Thoracic aorta (tissue), 2 donors: ENCODE results near the gene DYNC1I1. TPM values are rescaled to one million over a fixed set of nuclear protein-coding genes. Genes with fewer than 3 reads are reported as not detected.

ENCODE experiments used
- ATAC-seq: fragments of 150-250 bp; one replicate; pipeline ENCODE4 v1.8.0; 2017; ENCODE audit warnings: low read depth; ENCODE audit not compliant: insufficient number of reproducible peaks, low FRiP score
- DNase-seq: peaks from one replicate; pipeline ENCODE4 v3.0.0-alpha.2; 2020; ENCODE audit warnings: low spot score
- H3K27ac ChIP-seq, 2 donors: fragments of 200-600 bp; sonication (generic); 1 replicate in 1 of 2; 2 replicates in 1 of 2; pipeline ENCODE4 v1.5.1; 2016; ENCODE audit warnings: mild to moderate bottlenecking in 2 of 2, moderate library complexity in 2 of 2
- H3K27me3 ChIP-seq: fragments of 200-600 bp; sonication (generic); replicated peaks from 2 replicates; pipeline ENCODE4 v1.6.0; 2016; ENCODE audit warnings: mild to moderate bottlenecking; ENCODE audit not compliant: insufficient read depth
- H3K36me3 ChIP-seq: fragments of 200-600 bp; sonication (generic); one replicate; pipeline ENCODE4 v1.5.1; 2016
- H3K4me1 ChIP-seq, 2 donors: fragments of 200-600 bp; sonication (generic); 1 replicate in 1 of 2; 2 replicates in 1 of 2; pipeline versions ENCODE4 v1.5.1 to v1.6.0; 2016; ENCODE audit warnings: low read depth in 2 of 2, mild to moderate bottlenecking in 1 of 2; ENCODE audit not compliant: control insufficient read depth in 1 of 2
- H3K4me3 ChIP-seq: fragments of 200-600 bp; sonication (generic); 2 replicates; pipeline ENCODE4 v1.5.1; 2016; ENCODE audit warnings: mild to moderate bottlenecking
- H3K9me3 ChIP-seq: fragments of 200-600 bp; sonication (generic); 2 replicates; pipeline ENCODE4 v1.5.1; 2016
- total RNA-seq, 2 donors: library from RNA; depleted of rRNA; stranded (reverse); fragments of >200 nt; gene quantifications; one replicate each; pipeline versions ENCODE4 v1.1.0 to v1.2.3, GENCODE V29; 2016
- TF ChIP-seq, protein P1 (sequence below): fragments of 200-600 bp; sonication (generic); IDR thresholded peaks from one replicate; pipeline ENCODE4 v1.5.1; 2019; ENCODE audit warnings: antibody characterized with exemption

Gene DYNC1I1
- total RNA-seq, 2 donors from 2014 or later = 24.6 to 69.1 TPM

GRCh38 chr7:95951997-95952795 is 179.8 kb downstream of the DYNC1I1 start:
- no peak for DNase-seq
- no peak overlapping the region for H3K4me3 ChIP-seq

DNA sequence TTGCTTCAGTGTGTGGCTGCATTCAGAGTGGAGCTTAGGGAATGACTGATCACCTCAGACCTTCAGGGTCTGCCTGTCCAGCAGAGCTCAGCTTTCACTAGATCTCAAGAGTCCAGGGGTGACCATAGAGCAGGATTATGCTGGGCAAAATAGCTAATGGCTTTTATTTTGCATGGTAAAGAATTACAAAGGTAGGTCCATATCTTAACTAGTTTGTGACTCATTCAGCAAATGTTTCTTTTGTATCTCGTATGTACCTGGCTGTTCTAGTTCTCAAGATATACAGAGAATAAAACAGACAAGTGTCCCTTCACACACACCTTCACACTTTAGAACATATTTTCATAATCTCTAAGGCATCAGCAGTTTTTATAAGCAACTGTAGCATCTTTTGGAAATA is 180.5 kb downstream of the DYNC1I1 start:
- DNase-seq = no peak
- no peak overlapping the region for H3K4me3 ChIP-seq
- no peaks in the 10 kb centered on the region for H3K9me3 ChIP-seq
- no peak for ATAC-seq
- no peaks in the 10 kb centered on the region for H3K4me1 ChIP-seq
- H3K27me3 ChIP-seq = no peaks in the 10 kb centered on the region
- no peak overlapping the region for H3K27ac ChIP-seq
- TF ChIP-seq, protein P1, sequence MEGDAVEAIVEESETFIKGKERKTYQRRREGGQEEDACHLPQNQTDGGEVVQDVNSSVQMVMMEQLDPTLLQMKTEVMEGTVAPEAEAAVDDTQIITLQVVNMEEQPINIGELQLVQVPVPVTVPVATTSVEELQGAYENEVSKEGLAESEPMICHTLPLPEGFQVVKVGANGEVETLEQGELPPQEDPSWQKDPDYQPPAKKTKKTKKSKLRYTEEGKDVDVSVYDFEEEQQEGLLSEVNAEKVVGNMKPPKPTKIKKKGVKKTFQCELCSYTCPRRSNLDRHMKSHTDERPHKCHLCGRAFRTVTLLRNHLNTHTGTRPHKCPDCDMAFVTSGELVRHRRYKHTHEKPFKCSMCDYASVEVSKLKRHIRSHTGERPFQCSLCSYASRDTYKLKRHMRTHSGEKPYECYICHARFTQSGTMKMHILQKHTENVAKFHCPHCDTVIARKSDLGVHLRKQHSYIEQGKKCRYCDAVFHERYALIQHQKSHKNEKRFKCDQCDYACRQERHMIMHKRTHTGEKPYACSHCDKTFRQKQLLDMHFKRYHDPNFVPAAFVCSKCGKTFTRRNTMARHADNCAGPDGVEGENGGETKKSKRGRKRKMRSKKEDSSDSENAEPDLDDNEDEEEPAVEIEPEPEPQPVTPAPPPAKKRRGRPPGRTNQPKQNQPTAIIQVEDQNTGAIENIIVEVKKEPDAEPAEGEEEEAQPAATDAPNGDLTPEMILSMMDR = no peak
- H3K36me3 ChIP-seq = no peaks in the 10 kb centered on the region

More at GRCh38 chr7:95951997-95952795, 179.8 kb downstream of the DYNC1I1 start:
- no peaks in the 10 kb centered on the region for H3K9me3 ChIP-seq
- H3K36me3 ChIP-seq = no peaks in the 10 kb centered on the region
- TF ChIP-seq, protein P1 = no peak
- no peaks in the 10 kb centered on the region for H3K27me3 ChIP-seq
- ATAC-seq = no peak
- no peak overlapping the region for H3K27ac ChIP-seq
- no peaks in the 10 kb centered on the region for H3K4me1 ChIP-seq

DNA sequence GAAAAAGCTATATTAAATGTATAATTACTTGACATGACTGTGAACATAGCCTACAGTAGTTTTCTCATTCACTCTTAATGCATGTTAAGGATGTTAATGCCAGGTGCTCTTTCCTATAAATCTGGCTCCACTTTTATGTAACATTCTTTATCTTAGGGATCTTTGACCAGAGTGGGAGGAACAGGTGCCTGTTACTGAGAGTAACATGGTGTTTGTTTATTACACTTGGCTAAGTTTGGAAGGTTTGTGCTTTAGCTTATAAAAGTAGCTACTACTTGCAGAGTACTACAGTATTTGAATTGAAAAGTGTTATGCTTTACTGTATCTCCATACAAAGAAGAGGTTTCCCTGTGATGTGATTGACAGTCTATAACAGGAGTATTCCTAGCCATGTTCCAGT is 183.4 kb downstream of the DYNC1I1 start:
- Histone ChIP-seq H3K9me3 (no peaks in the 10 kb centered on the region), H3K27ac (no peak overlapping the region), H3K36me3 (no peaks in the 10 kb centered on the region), H3K4me3 (no peak overlapping the region), H3K27me3 (no peaks in the 10 kb centered on the region), H3K4me1 (no peaks in the 10 kb centered on the region)
- DNase-seq (no peak), ATAC-seq (no peak)
- TF ChIP-seq, protein P1 = no peak

- no peak overlapping the region for H3K27ac ChIP-seq
- H3K4me1 ChIP-seq = no peaks in the 10 kb centered on the region
- no peak for DNase-seq
- H3K36me3 ChIP-seq = no peaks in the 10 kb centered on the region
- TF ChIP-seq, protein P1 = no peak
- no peaks in the 10 kb centered on the region for H3K9me3 ChIP-seq
- H3K4me3 ChIP-seq = no peak overlapping the region
- H3K27me3 ChIP-seq = no peaks in the 10 kb centered on the region
- ATAC-seq = no peak
Observed at GRCh38 chr7:95957510-95957909, 185.2 kb downstream of the DYNC1I1 start.

DNA sequence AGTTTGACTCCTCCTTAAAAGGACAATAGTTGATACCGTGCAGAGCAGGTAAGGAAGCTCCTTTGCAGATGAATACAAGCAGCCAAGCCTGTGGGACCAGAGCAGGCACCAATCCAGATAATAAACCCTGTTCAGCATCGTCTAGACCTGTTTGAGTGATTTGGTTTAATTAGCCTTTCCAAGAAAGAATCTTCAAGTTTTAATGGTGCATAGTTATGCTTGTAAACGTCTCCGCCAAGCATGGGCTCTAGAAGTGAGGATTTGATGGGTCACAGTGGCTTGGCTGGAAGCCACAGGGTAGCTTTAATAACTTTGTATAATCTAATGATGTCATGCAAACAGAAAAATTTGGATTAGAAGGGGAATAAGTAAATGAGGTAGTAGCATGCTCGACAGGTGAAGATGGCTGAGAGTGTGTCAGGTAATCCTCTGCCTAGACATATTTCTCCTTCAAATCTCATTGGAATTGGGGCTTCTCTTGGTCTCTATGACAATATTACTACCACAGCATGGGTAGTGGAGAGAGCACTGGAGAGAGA is 188.4 kb downstream of the DYNC1I1 start:
- H3K27me3 ChIP-seq = no peaks in the 10 kb centered on the region
- no peaks in the 10 kb centered on the region for H3K4me1 ChIP-seq
- H3K9me3 ChIP-seq = no peaks in the 10 kb centered on the region
- no peaks in the 10 kb centered on the region for H3K36me3 ChIP-seq
- H3K27ac ChIP-seq = no peak overlapping the region
- no peak overlapping the region for H3K4me3 ChIP-seq
- TF ChIP-seq, protein P1 = no peak
- no peak for ATAC-seq
- DNase-seq = no peak
